ENCODE data around the gene IDH2.
A peak's percentile ranks its signal among the peaks of the same experiment; 100 is the strongest.

GRCh38 chr15:90126596-90127435, 24.5 kb upstream of the IDH2 start:
- TF ChIP-seq POLR2A (IDR thresholded peaks at IDR 0.05) (peak; percentile 14), CTCF (IDR thresholded peaks at IDR 0.05) (no peak)
